K562 (cell line): ENCODE results near the gene ABHD16A. TPM values are rescaled to one million over a fixed set of nuclear protein-coding genes. Genes with fewer than 3 reads are reported as not detected.

Experiments
- NFATC3 ChIP-seq: fragments of 450-650 bp; IDR thresholded peaks from 2 replicates; pipeline ENCODE4 v1.6.1; 2017; ENCODE audit warnings: mild to moderate bottlenecking
- POLR2A ChIP-seq: fragments of 450-650 bp; conservative IDR thresholded peaks from 2 replicates; pipeline ENCODE4 v1.6.1; 2016
- RBM14 ChIP-seq: fragments of 200-400 bp; formaldehyde crosslinking; IDR thresholded peaks from 2 replicates; pipeline ENCODE4 v1.6.1; 2018; ENCODE audit warnings: low read depth, mild to moderate bottlenecking, low read length, moderate library complexity, borderline replicate concordance; ENCODE audit not compliant: insufficient read depth
- RERE ChIP-seq: sonication (generic); formaldehyde crosslinking; IDR thresholded peaks from 2 replicates; pipeline ENCODE4 v1.8.0; 2023; ENCODE audit warnings: missing genetic modification reagents, mild to moderate bottlenecking, borderline replicate concordance
- SMAD3 ChIP-seq: fragments of 450-650 bp; formaldehyde crosslinking; conservative IDR thresholded peaks from 2 replicates; pipeline ENCODE4 v1.4.0; 2020; ENCODE audit warnings: mild to moderate bottlenecking
- U2AF1 ChIP-seq: fragments of 200-400 bp; formaldehyde crosslinking; optimal IDR thresholded peaks from 2 replicates; pipeline ENCODE3; 2017; ENCODE audit warnings: mild to moderate bottlenecking, low read depth, low read length, moderate library complexity
- ZFP30 ChIP-seq: fragments of 250-450 bp; sonication (Bioruptor Pico); IDR thresholded peaks from 2 replicates; pipeline ENCODE4 v1.8.0; 2022; ENCODE audit warnings: moderate library complexity, mild to moderate bottlenecking, inconsistent platforms, borderline replicate concordance
- ZNF57 ChIP-seq: fragments of 450-650 bp; formaldehyde crosslinking; IDR thresholded peaks from 2 replicates; pipeline ENCODE4 v1.4.0; 2020; ENCODE audit warnings: mild to moderate bottlenecking, moderate library complexity
- ZNF592 ChIP-seq: fragments of 450-650 bp; IDR thresholded peaks from 2 replicates; pipeline ENCODE4 v1.6.1; 2017; ENCODE audit warnings: antibody characterized with exemption, mild to moderate bottlenecking
- ZNF609 ChIP-seq: sonication (generic); formaldehyde crosslinking; IDR thresholded peaks from 2 replicates; pipeline ENCODE4 v1.8.1; 2023; ENCODE audit warnings: missing genetic modification reagents, mild to moderate bottlenecking, borderline replicate concordance
- ZNF696 ChIP-seq: fragments of 250-450 bp; sonication (Bioruptor Pico); conservative IDR thresholded peaks from 2 replicates; pipeline ENCODE4 v1.4.0; 2020; ENCODE audit warnings: mild to moderate bottlenecking, moderate library complexity
- polyA plus RNA-seq, 8 experiments: library from polyadenylated mRNA; depleted of rRNA in 4 of 8; stranded (reverse) in 5 of 8; unstranded in 3 of 8; fragments of >200 nt; fragmentation: Nextera tagmentation in 2 of 8; fragmentation: Illumina TruSeq in 1 of 8; extraction: Ambion mirVana in 2 of 8; extraction: Trizol in 1 of 8; gene quantifications; 2 replicates each; pipeline versions ENCODE4 v1.2.1 to v1.2.3, GENCODE V29; 2011 to 2014; ENCODE audit warnings: inconsistent platforms in 1 of 8, missing spikeins in 1 of 8
- total RNA-seq, 7 experiments: library from RNA; depleted of rRNA in 6 of 7; stranded (reverse); fragments of >200 nt in 6 of 7; fragmentation: Illumina TruSeq in 2 of 7; extraction: Trizol in 2 of 7; gene quantifications; 2 replicates each; pipeline versions ENCODE4 v1.2.1 to v1.2.3, GENCODE V29; 2011 to 2021; ENCODE audit warnings: low replicate concordance in 1 of 7

ABHD16A gene
- total and polyA plus RNA-seq, 9 of the 15 experiments (the other 6 are each of a cell fraction or from before 2014, with no cell fraction given) = 25.8 to 120 (median 81.6) TPM

GRCh38 chr6:31734821-31735406 is 31.8 kb upstream of the ABHD16A start (continued):
- no peak for TF ChIP-seq RERE (CRISPR knock-in tag)
- peak; percentile 91; the same call in 1 of the 2 replicates for TF ChIP-seq ZNF609
- no peak for TF ChIP-seq RBM14
- no peak for TF ChIP-seq U2AF1
- TF ChIP-seq SMAD3 (CRISPR knock-in tag) = 0 out of 2 replicates have a peak, but pooled peaks have one; percentile 6
- no peak for TF ChIP-seq ZNF592
- TF ChIP-seq ZFP30 (CRISPR knock-in tag) = no peak
- TF ChIP-seq ZNF57 = 0 out of 2 replicates have a peak, but pooled peaks have one; percentile 73
- peak; percentile 88 for TF ChIP-seq POLR2A
- TF ChIP-seq NFATC3 = no peak; the same call in 1 of the 2 replicates
- TF ChIP-seq ZNF696 (CRISPR knock-in tag) = 0 out of 2 replicates have a peak, but pooled peaks have one; percentile 21
